Lung (tissue), 12 donors: Measurements from ENCODE around the gene GOLIM4. TPM values are rescaled to one million over a fixed set of nuclear protein-coding genes. Genes with fewer than 3 reads are reported as not detected.

Source experiments
- ATAC-seq: fragments of 200-7000 bp; cut with Tn5 transposase; one replicate; pipeline ENCODE4 v1.9.1; 2020; ENCODE audit warnings: moderate number of reproducible peaks; ENCODE audit not compliant: insufficient read depth, low FRiP score
- DNase-seq, 3 donors: peaks; one replicate each; pipeline ENCODE4 v3.0.0-alpha.2; 2013 to 2017
- H3K27ac ChIP-seq, 2 donors: one replicate each; pipeline ENCODE4 v1.5.1; 2013; ENCODE audit warnings: mild to moderate bottlenecking in 2 of 2, moderate library complexity in 2 of 2, control low read depth in 1 of 2, inconsistent platforms in 1 of 2, low read depth in 1 of 2, low read length in 1 of 2
- H3K27me3 ChIP-seq, 3 donors: one replicate each; pipeline ENCODE4 v1.5.1; 2013; ENCODE audit warnings: low read length in 2 of 3; ENCODE audit not compliant: control insufficient read depth in 3 of 3, insufficient read depth in 3 of 3
- H3K36me3 ChIP-seq, 4 donors: one replicate each; pipeline ENCODE4 v1.5.1; 2013; ENCODE audit warnings: low read length in 4 of 4, mild to moderate bottlenecking in 1 of 4, moderate library complexity in 1 of 4; ENCODE audit not compliant: control insufficient read depth in 4 of 4, insufficient read depth in 4 of 4
- H3K4me1 ChIP-seq, 5 donors: one replicate each; pipeline ENCODE4 v1.5.1; 2013; ENCODE audit warnings: low read length in 5 of 5, mild to moderate bottlenecking in 2 of 5, moderate library complexity in 1 of 5; ENCODE audit not compliant: control insufficient read depth in 5 of 5, insufficient read depth in 5 of 5
- H3K4me3 ChIP-seq: one replicate; pipeline ENCODE4 v1.5.1; 2013; ENCODE audit warnings: mild to moderate bottlenecking, control low read depth, moderate library complexity
- H3K9ac ChIP-seq, 2 donors: one replicate each; pipeline ENCODE4 v1.5.1; 2013; ENCODE audit warnings: low read length in 2 of 2, control low read depth in 1 of 2; ENCODE audit not compliant: insufficient read depth in 1 of 2
- H3K9me3 ChIP-seq, 4 donors: one replicate each; pipeline ENCODE4 v1.5.1; 2013; ENCODE audit warnings: low read length in 3 of 4, mild to moderate bottlenecking in 1 of 4, moderate library complexity in 1 of 4; ENCODE audit not compliant: control insufficient read depth in 4 of 4, insufficient read depth in 3 of 4
- WGBS, 2 donors: extraction: QIAGEN DNeasy Blood & Tissue Kit; methylation state at CpG; one replicate each; pipeline ENCODE4 v1.1.7; 2013; 5-methylcytosine and 5-hydroxymethylcytosine counted together
- polyA plus RNA-seq, 2 donors: library from polyadenylated mRNA; stranded (reverse); fragments of 200-250 nt; gene quantifications; one replicate each; pipeline ENCODE4 v1.2.1, GENCODE V29; 2013
- total RNA-seq, 2 donors: library from RNA; depleted of rRNA in 1 of 2; stranded (reverse); fragments of >200 nt in 1 of 2; gene quantifications; one replicate each; pipeline ENCODE4 v1.2.1, GENCODE V29; 2014 to 2021
- TF ChIP-seq, protein P1 (sequence below): IDR thresholded peaks from 2 replicates; pipeline ENCODE4 v1.5.1; 2012; ENCODE audit warnings: mild to moderate bottlenecking; ENCODE audit errors: control extremely low read depth, extremely low read depth
- donor health status: control.
- donor health status: control.
- donor health status: Bipolar disorder and iron deficiency.
- donor health status: healthy.
- donor health status: DM: yes; HTN: yes; CAD: no.

GOLIM4 gene
- total and polyA plus RNA-seq, 4 donors = 22.2 to 52.9 (median 33.3) TPM

- no peaks in the 10 kb centered on the region for H3K9me3 ChIP-seq
- H3K36me3 ChIP-seq = peaks cover 6 to 28% (median 9%) of the 10 kb centered on the region in 4 donors
- no peak overlapping the region for H3K4me3 ChIP-seq
- ATAC-seq (no peak), DNase-seq (peak in 2 of 3 donors; percentile 52 to 57)
- H3K4me1 ChIP-seq = no peaks in the 10 kb centered on the region
- TF ChIP-seq, protein P1, sequence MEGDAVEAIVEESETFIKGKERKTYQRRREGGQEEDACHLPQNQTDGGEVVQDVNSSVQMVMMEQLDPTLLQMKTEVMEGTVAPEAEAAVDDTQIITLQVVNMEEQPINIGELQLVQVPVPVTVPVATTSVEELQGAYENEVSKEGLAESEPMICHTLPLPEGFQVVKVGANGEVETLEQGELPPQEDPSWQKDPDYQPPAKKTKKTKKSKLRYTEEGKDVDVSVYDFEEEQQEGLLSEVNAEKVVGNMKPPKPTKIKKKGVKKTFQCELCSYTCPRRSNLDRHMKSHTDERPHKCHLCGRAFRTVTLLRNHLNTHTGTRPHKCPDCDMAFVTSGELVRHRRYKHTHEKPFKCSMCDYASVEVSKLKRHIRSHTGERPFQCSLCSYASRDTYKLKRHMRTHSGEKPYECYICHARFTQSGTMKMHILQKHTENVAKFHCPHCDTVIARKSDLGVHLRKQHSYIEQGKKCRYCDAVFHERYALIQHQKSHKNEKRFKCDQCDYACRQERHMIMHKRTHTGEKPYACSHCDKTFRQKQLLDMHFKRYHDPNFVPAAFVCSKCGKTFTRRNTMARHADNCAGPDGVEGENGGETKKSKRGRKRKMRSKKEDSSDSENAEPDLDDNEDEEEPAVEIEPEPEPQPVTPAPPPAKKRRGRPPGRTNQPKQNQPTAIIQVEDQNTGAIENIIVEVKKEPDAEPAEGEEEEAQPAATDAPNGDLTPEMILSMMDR = no peak
- WGBS, 2 donors = 79 to 83% methylated on average over 6 of the region's 6 CpGs
- H3K9ac ChIP-seq = no peak overlapping the region
- no peak overlapping the region for H3K27ac ChIP-seq
- H3K27me3 ChIP-seq = no peaks in the 10 kb centered on the region
Measured at GRCh38 chr3:168040607-168041208, 55.0 kb downstream of the GOLIM4 start.

DNA sequence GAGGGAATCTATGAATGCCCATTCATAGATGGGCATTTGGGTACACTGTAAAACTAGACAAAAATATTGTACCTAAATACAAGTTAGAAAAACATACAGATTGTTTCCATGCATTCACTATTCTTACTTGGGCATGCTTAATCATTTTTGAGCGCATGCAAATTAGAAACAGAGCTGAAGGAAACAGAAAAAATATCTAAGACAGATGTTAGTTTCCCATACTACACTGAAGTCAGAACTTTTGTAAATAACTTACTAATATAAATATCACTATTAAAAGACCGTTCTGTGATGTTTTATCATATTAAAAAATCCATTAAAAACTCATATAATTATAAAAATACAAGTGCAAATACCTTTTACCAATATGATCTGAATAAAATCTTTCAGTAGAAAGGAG, 58.7 kb downstream of the GOLIM4 start:
- Histone ChIP-seq H3K4me3 (no peak overlapping the region), H3K27ac (no peak overlapping the region), H3K9ac (no peak overlapping the region), H3K27me3 (no peaks in the 10 kb centered on the region), H3K36me3 (peaks cover 6 to 33% (median 14%) of the 10 kb centered on the region in 4 donors), H3K4me1 (peaks cover 0 to 5% (median 0%) of the 10 kb centered on the region in 5 donors), H3K9me3 (no peaks in the 10 kb centered on the region)
- 96 to 97% methylated on average over 2 of the region's 2 CpGs for WGBS, 2 donors
- ATAC-seq (no peak), DNase-seq (no peak)
- TF ChIP-seq, protein P1 = no peak

DNA sequence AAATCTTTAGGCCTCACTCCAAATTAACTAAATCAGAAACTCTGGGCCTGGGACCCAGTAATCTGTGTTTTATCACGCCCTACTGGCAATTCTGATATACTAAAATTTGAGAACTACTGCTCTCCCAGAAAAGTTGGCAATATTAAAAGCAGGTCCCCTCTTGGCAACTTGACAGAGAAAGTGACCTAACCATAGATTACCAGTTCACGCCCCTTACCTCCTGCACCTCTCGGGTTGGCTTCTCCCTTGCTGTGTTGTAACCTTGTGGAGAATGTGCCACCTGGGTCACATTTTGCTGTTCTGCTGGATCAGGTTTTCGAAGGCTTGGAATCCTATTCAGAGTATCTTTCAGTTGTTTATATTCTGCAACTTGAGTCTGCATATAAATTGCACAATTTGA, 59.1 kb downstream of the GOLIM4 start:
- TF ChIP-seq, protein P1 = no peak
- H3K27me3 ChIP-seq = no peaks in the 10 kb centered on the region
- no peak overlapping the region for H3K9ac ChIP-seq
- peaks cover 4 to 34% (median 15%) of the 10 kb centered on the region in 4 donors for H3K36me3 ChIP-seq
- no peaks in the 10 kb centered on the region for H3K9me3 ChIP-seq
- H3K4me3 ChIP-seq = no peak overlapping the region
- DNase-seq = no peak
- WGBS, 2 donors = 88 to 96% methylated on average over 4 of the region's 4 CpGs
- ATAC-seq = no peak
- peaks cover 0 to 9% (median 0%) of the 10 kb centered on the region in 5 donors for H3K4me1 ChIP-seq
- H3K27ac ChIP-seq = peak overlapping the region in 1 of 2 donors; percentile 4
